ENCODE results near the gene WNT3.

Gene WNT3

GRCh38 chr17:46720408-46720807, 98.1 kb downstream of the WNT3 start:
- H3K27ac Mint-ChIP-seq: no peak overlapping the region
- peaks cover 6% of the 10 kb centered on the region for H3K4me1 Mint-ChIP-seq
- no peak for DNase-seq
- no peaks in the 10 kb centered on the region for H3K27me3 Mint-ChIP-seq (ENCODE audit: low read depth, poor library complexity)
- peaks cover 6% of the 10 kb centered on the region for H3K36me3 Mint-ChIP-seq (ENCODE audit: low read depth)
- H3K9me3 Mint-ChIP-seq: no peaks in the 10 kb centered on the region
- TF ChIP-seq CTCF (IDR thresholded peaks at IDR 0.05): no peak
- no peak overlapping the region for H3K4me3 Mint-ChIP-seq

- DNase-seq: no peak
- Mint-ChIP-seq H3K9me3 (no peaks in the 10 kb centered on the region), H3K4me3 (no peak overlapping the region), H3K4me1 (peaks cover 6% of the 10 kb centered on the region), H3K27ac (no peak overlapping the region), H3K36me3 (ENCODE audit: low read depth) (peaks cover 6% of the 10 kb centered on the region), H3K27me3 (ENCODE audit: low read depth, poor library complexity) (no peaks in the 10 kb centered on the region)
- TF ChIP-seq CTCF (IDR thresholded peaks at IDR 0.05): no peak
Measured at GRCh38 chr17:46719891-46720290, 98.6 kb downstream of the WNT3 start.

GRCh38 chr17:46717999-46718398, 100.5 kb downstream of the WNT3 start:
- Mint-ChIP-seq H3K27me3 (ENCODE audit: low read depth, poor library complexity) (no peaks in the 10 kb centered on the region), H3K4me3 (no peak overlapping the region), H3K27ac (no peak overlapping the region), H3K4me1 (peaks cover 7% of the 10 kb centered on the region), H3K9me3 (no peaks in the 10 kb centered on the region), H3K36me3 (ENCODE audit: low read depth) (peaks cover 19% of the 10 kb centered on the region)
- no peak for TF ChIP-seq CTCF (IDR thresholded peaks at IDR 0.05)
- DNase-seq: no peak
